Measurements from ENCODE around the gene KCNQ1.

Gene KCNQ1

GRCh38 chr11:2536440-2536989 is 91.7 kb downstream of the KCNQ1 start:
- in situ Hi-C loops (cut with HindIII; ENCODE audit: low sequenced_read_pairs): no loop called here
- H3K4me3 ChIP-seq (ENCODE audit: low read depth, low read length): no peak overlapping the region
- DNase-seq (ENCODE audit: low read depth): no peak
- TF ChIP-seq CTCF (IDR thresholded peaks at IDR 0.05; ENCODE audit: low read depth, low read length, missing control alignments): no peak

GRCh38 chr11:2537010-2537705 is 92.3 kb downstream of the KCNQ1 start:
- no peak for DNase-seq (ENCODE audit: low read depth)
- in situ Hi-C loops (cut with HindIII; ENCODE audit: low sequenced_read_pairs): no loop called here
- no peak overlapping the region for H3K4me3 ChIP-seq (ENCODE audit: low read depth, low read length)
- no peak for TF ChIP-seq CTCF (IDR thresholded peaks at IDR 0.05; ENCODE audit: low read depth, low read length, missing control alignments)

- H3K4me3 ChIP-seq (ENCODE audit: low read depth, low read length): no peak overlapping the region
- TF ChIP-seq CTCF (IDR thresholded peaks at IDR 0.05; ENCODE audit: low read depth, low read length, missing control alignments): no peak
- in situ Hi-C loops (cut with HindIII; ENCODE audit: low sequenced_read_pairs): no loop called here
- DNase-seq (ENCODE audit: low read depth): no peak
These were observed 93.3 kb downstream of the KCNQ1 start for GRCh38 chr11:2537896-2538724.

GRCh38 chr11:2538951-2539350 is 94.1 kb downstream of the KCNQ1 start:
- no peak for TF ChIP-seq CTCF (IDR thresholded peaks at IDR 0.05; ENCODE audit: low read depth, low read length, missing control alignments)
- no peak for DNase-seq (ENCODE audit: low read depth)
- no peak overlapping the region for H3K4me3 ChIP-seq (ENCODE audit: low read depth, low read length)
- in situ Hi-C loops (cut with HindIII; ENCODE audit: low sequenced_read_pairs): no loop called here

- no peak for DNase-seq (ENCODE audit: low read depth)
- TF ChIP-seq CTCF (IDR thresholded peaks at IDR 0.05; ENCODE audit: low read depth, low read length, missing control alignments): no peak
- no peak overlapping the region for H3K4me3 ChIP-seq (ENCODE audit: low read depth, low read length)
- in situ Hi-C loops (cut with HindIII; ENCODE audit: low sequenced_read_pairs): no loop called here
These were observed 94.8 kb downstream of the KCNQ1 start for GRCh38 chr11:2539371-2540222.

Measured in astrocyte of the cerebellum (primary cell).